T-helper 1 cell treated with Interleukin-12 subunit alpha and Interleukin-12 subunit beta and Interleukin-4 antibody, amounts not matched to agents 30 ng/mL and 1 ng/mL, for 36 hours (primary cell): Measurements from ENCODE around the gene NTN4. TPM values are rescaled to one million over a fixed set of nuclear protein-coding genes. Genes with fewer than 3 reads are reported as not detected.
"Not testable (repeated sequence)": the region's sequence is repeated elsewhere in the genome, so short reads cannot be mapped to it uniquely, and the experiment has no call there.

ENCODE experiments used
- intact Hi-C: fragments of 100-400 bp; cut with micrococcal nuclease; formaldehyde crosslinking; loops from one replicate; pipeline ENCODE4 v1.15.1; 2024
- total RNA-seq: library from RNA; stranded (reverse); gene quantifications from 2 replicates; pipeline ENCODE4 v1.2.3, GENCODE V29; 2022

The NTN4 gene
- total RNA-seq, 1 donor from 2014 or later, result not detected

DNA sequence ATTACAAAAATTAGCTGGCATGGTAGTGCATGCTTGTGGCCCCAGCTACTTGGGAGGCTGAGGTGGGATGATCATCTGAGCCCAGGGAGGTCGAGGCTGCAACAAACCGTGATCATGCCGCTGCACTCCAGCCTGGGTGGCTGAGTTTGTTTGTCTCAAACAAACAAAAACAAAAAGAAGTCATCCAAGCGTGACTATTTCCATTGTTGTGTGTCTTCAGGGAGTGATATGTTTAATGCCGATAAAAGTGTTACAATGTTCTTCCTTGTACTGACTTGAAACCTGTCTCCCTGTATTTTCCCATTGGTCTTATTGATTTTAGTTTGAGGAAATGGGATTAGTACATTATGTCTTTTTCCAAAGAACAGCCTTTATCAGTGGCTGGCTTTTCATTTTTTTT is 163.7 kb downstream of the NTN4 start:
- intact Hi-C loops, result no loop called here

- intact Hi-C loops, result no loop called here
Measured at GRCh38 chr12:95625012-95625411, 165.6 kb downstream of the NTN4 start.

DNA sequence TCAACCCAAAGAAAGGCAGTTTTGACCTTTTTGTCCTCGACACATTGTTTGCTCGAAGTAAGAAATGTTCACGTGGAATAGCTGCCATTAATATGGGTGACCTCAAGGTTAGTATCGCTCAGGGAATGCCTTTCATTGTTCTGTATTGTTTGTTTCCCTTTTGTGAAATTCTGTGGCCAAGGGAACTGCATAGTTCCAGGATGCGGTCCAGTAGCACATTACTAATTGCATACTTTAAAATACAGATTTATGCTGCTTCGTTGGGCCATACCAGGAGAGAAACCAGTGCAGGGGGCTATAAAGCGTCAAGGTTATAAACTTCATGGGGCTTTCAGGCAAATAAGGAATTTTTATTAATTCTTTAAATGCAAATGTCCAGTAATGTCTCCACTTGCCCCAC is 166.0 kb downstream of the NTN4 start:
- intact Hi-C loops, result loop anchor here (5.0 kb wide), 1 partner anchor 373 kb away; the partner anchor contains the start of gene HAL

DNA sequence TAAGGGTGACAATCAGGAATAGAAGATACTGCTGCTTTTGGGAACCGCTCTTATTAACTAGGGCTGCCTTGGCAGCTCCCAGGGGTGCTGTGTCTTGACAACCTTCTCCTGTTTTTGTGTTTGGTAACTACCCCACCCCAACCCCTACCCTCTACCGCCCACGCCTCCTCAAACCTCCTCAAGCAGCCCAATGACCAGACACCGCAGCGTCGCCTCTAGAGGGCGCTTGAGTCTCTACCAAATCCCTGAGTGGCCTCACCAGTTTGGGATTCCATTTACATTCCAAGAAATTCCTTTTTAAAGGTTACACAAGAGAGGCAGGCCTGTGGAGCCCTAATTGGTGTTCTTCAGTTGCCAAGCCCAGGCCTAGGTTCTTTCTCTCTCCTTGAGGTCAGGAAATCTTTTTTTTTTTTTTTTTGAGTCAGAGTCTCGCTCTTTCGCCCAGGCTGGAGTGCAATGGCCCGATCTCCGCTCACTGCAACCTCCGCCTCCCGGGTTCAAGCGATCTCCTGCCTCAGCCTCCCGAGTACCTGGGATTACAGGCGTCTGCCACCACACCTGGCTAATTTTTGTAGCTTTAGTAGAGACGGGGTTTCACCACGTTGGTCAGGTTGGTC is 166.9 kb downstream of the NTN4 start:
- intact Hi-C loops, result loop anchor here (1.0 to 5.0 kb wide), 2 partner anchors 192 to 374 kb away; partner anchors contain the start of gene HAL

GRCh38 chr12:95622879-95623278 is 167.7 kb downstream of the NTN4 start:
- intact Hi-C loops, result loop anchor here (1.0 to 5.0 kb wide), 2 partner anchors 192 to 374 kb away; partner anchors contain the start of gene HAL

- intact Hi-C loops, result loop anchor here (5.0 kb wide), 1 partner anchor 376 kb away; the partner anchor contains the start of gene HAL
Measured at GRCh38 chr12:95621725-95622124, 168.8 kb downstream of the NTN4 start.

GRCh38 chr12:95620171-95620570 is 170.4 kb downstream of the NTN4 start:
- intact Hi-C loops, result loop anchor here (5.0 kb wide), 1 partner anchor 377 kb away; the partner anchor contains the start of gene HAL

- intact Hi-C loops, result not testable (repeated sequence)
Measured at GRCh38 chr12:95616470-95616869, 174.1 kb downstream of the NTN4 start.

DNA sequence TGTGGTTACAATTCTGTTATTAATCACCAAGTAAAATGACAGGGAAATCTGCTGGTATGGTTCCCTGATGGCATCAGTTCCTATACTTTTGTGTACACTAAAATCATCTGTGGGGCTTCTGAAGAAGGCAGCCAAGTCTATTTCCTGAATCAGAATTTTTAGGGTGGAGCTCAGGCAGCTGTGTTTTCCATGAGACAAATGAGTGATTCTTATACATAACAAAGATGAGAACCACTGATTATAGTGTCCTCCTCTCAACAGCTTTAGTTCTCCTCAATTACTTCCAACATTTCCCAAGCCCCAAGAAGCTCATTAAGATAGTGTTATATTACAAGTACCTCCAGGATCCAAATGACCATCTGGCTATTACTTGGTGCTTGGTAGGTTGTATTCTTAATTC is 174.8 kb downstream of the NTN4 start:
- intact Hi-C loops, result no loop called here

DNA sequence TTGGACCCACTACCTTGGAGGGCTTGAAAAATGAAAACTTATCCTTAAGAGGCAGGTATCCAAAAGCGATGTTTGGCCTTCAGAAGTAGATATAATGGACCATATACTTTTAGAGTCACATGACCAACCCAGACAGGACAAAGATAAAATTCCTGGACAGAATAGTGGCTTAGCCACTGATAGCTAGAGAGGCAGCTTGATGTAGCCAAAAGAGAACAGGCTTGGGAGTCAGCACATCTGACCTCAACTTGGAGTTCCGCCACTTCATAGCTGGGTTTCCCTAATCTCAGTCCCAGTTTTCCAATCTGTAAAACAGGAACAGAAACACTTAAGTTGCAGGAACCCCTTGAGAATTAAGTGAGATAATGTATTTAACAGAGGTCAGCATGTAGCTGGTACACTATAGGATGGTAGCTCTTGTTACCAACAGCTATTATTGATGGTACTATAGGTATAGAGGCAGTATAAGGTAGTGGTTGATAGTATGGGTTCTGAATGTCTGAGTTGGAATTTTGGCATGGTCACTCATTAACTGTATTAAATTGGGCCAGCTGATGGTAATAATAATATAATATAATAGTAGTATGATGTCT is 176.1 kb downstream of the NTN4 start:
- intact Hi-C loops, result no loop called here

DNA sequence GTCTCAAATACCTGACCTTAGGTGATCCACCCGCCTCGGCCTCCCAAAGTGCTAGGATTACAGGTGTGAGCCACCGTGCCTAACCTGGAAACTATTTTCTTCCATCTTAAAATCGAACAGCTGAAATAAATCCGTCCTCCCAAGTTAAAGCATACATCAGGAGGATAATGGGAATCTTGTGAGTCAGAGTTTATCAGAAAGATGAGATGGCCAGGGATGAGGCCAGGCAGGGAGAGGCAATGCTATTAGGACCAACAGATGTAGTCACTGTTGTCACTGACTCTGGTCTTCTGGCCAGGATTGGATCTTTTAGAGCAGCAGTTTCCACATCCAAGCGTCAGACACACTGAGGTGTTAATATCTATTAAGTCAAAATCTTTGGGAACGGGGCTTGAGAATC is 177.5 kb downstream of the NTN4 start:
- intact Hi-C loops, result no loop called here

GRCh38 chr12:95611676-95612309 is 178.8 kb downstream of the NTN4 start:
- intact Hi-C loops, result no loop called here

- intact Hi-C loops, result no loop called here
Measured at GRCh38 chr12:95608252-95609033, 182.1 kb downstream of the NTN4 start.

Other genes with a start within 250 kb of the NTN4 start
- gene USP44, start 239.3 kb downstream of the NTN4 start, total RNA-seq, result 3.2 and 4.3 TPM in 2 replicates
- gene SNRPF, start 68.2 kb upstream of the NTN4 start, total RNA-seq, result 36.7 and 38.5 TPM in 2 replicates
- 0.12 and 0.32 TPM in 2 replicates for gene CCDC38, start 151.8 kb upstream of the NTN4 start, total RNA-seq
- gene AMDHD1, start 152.6 kb upstream of the NTN4 start, total RNA-seq, result 0.10 and 1.8 TPM in 2 replicates
- gene HAL, start 205.6 kb upstream of the NTN4 start, total RNA-seq, result 1.0 and 1.5 TPM in 2 replicates
- gene LTA4H, start 244.8 kb upstream of the NTN4 start, total RNA-seq, result 47.3 and 50.1 TPM in 2 replicates